NCI-H446 treated with DMSO at 0.1 percent for 48 hours (cell line): ENCODE results near the gene ANXA2R.
"Not testable (repeated sequence)": the region's sequence is repeated elsewhere in the genome, so short reads cannot be mapped to it uniquely, and the experiment has no call there.

Experiments
- DNase-seq: peaks from one replicate; lab custom pipeline; 2025; lab: John Stamatoyannopoulos, UW

ANXA2R gene

GRCh38 chr5:43033841-43034590, 6.1 kb downstream of the ANXA2R start:
- DNase-seq: no peak

- DNase-seq: no peak
These were observed 12.9 kb downstream of the ANXA2R start for GRCh38 chr5:43027054-43027785.

- not testable (repeated sequence) for DNase-seq
These were observed 14.8 kb downstream of the ANXA2R start for GRCh38 chr5:43025184-43025950.

- no peak for DNase-seq
These were observed 15.9 kb downstream of the ANXA2R start for GRCh38 chr5:43024217-43024616.

- no peak for DNase-seq
These were observed 19.0 kb downstream of the ANXA2R start for GRCh38 chr5:43021151-43021550.

GRCh38 chr5:43020399-43020746, 19.7 kb downstream of the ANXA2R start:
- DNase-seq: no peak

GRCh38 chr5:43019614-43020398, 20.3 kb downstream of the ANXA2R start:
- no peak for DNase-seq

- no peak for DNase-seq
These were observed 20.9 kb downstream of the ANXA2R start for GRCh38 chr5:43019291-43019613.

GRCh38 chr5:43017428-43017815, 22.7 kb downstream of the ANXA2R start:
- no peak for DNase-seq

- no peak for DNase-seq
These were observed 23.8 kb downstream of the ANXA2R start for GRCh38 chr5:43016217-43016779.

- no peak for DNase-seq
These were observed 25.6 kb downstream of the ANXA2R start for GRCh38 chr5:43014522-43014921.

GRCh38 chr5:43010935-43011315, 29.2 kb downstream of the ANXA2R start:
- no peak for DNase-seq

GRCh38 chr5:43008363-43009153, 31.6 kb downstream of the ANXA2R start:
- peak; percentile 72 for DNase-seq

- peak; percentile 69 for DNase-seq
These were observed 32.2 kb downstream of the ANXA2R start for GRCh38 chr5:43007911-43008362.

GRCh38 chr5:43007246-43007910, 32.7 kb downstream of the ANXA2R start:
- peak; percentile 69 for DNase-seq

GRCh38 chr5:43006424-43007202, 33.5 kb downstream of the ANXA2R start:
- no peak for DNase-seq

- no peak for DNase-seq
These were observed 35.1 kb downstream of the ANXA2R start for GRCh38 chr5:43005031-43005430.

GRCh38 chr5:43001748-43002147, 38.4 kb downstream of the ANXA2R start:
- no peak for DNase-seq

- DNase-seq: no peak
These were observed 39.2 kb downstream of the ANXA2R start for GRCh38 chr5:43000914-43001313.
